Suppressor macrophage (primary cell): ENCODE results near the gene KLHL28.
"Not testable (repeated sequence)": the region's sequence is repeated elsewhere in the genome, so short reads cannot be mapped to it uniquely, and the experiment has no call there.

Experiments
- DNase-seq, 4 experiments: peaks; one replicate each; pipeline ENCODE4 v3.0.0-alpha.2; 2020 to 2022

The KLHL28 gene

GRCh38 chr14:44896275-44897040, 65.3 kb downstream of the KLHL28 start:
- no peak for DNase-seq

- DNase-seq, result no peak
Observed at GRCh38 chr14:44895716-44896115, 66.0 kb downstream of the KLHL28 start.

DNA sequence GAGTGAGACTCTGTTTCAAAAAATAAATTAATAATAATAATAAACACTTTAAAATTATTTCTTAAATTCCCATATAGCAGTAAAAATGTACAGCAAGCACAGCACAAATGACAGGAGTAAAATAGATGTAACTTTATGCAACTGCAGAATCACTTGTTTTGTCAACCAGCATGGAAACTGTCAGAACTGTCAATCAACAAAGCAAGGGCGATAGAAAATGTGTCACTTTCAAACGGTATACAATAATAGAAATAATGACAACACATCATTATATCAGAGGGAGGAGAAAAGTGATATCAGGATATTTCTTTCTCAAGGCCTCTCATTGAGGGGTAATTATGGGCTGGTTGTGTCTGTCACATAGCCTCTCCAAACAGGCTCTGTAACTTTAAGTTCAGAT, 68.2 kb downstream of the KLHL28 start:
- DNase-seq, result no peak

GRCh38 chr14:44891726-44892372, 69.9 kb downstream of the KLHL28 start:
- not testable (repeated sequence) for DNase-seq

DNA sequence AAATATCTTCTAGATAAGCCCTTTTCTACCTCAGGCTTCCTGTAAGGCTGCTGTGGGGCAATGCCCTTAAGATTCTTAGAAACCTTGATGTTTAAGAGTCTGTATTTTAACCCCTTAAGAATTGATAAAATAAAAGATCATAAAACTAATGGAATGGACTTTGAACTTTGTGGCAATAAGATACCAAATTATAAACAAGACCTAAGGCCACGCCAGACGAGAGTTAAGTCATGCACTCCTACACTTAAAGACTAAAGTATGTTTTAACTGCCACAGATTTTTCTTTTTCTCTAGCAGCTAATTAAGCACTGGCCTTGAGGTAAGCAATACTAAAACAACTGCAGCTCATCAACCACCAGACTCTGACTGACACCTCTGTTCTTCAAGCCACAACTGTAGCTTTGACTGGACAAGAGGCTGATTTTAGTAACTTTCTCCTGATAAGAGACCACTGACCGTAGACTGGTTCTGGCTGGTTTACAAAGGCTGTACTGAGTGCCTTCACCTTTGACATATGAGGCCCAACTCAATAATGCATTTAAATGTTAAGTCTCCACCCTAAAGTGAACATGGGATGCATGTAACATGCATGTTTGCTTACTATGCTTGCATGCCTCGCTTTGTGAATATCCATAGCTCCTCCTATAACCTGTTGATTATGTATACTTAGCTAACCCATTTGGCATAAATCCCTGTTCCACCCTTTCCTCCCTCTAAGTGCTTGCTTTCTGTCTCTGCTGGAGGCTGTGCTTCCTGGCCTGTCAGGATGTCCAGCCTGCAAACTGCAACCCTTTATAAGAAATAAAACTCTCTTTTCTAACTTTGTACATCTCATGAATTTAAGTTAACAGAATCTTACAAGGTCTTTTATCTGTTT, 71.9 kb downstream of the KLHL28 start:
- DNase-seq, result no peak

GRCh38 chr14:44887596-44887955, 74.2 kb downstream of the KLHL28 start:
- DNase-seq, result no peak

DNA sequence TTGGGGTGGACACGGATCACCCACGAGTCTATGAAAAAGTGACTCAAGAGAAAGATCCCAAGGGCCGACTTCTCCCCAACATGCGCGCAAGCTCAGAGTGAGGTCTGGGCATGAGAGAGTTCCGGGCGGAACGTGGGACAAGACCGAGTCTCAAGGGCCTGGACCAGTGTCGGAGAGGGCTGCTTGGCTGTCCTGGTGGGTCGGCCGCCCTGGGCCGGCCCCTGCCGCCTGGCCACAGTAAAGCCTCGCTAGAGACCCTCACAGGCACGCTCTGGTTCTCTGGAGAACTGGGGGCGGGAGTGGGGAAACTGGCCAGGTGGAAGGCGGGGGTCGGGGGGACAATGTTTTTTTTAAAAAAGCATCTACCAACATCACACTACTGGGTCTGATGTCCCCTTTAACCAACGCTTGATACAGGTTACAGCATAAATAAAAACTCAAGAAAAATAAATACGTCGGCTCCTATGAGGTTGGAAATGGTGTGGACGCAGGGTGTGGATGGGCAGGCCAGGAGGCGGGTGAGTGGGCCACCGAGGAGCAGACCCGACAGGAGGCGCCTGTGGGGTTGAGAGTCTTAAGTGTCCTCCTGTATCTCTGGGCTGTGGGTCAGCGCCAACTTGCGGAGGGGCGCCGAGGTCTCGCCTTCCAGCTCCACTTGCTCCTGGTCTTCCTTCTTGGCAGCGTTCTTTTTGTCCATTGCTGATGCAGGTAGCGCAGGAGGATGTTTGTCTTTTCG, 74.7 kb downstream of the KLHL28 start:
- DNase-seq, result no peak

DNA sequence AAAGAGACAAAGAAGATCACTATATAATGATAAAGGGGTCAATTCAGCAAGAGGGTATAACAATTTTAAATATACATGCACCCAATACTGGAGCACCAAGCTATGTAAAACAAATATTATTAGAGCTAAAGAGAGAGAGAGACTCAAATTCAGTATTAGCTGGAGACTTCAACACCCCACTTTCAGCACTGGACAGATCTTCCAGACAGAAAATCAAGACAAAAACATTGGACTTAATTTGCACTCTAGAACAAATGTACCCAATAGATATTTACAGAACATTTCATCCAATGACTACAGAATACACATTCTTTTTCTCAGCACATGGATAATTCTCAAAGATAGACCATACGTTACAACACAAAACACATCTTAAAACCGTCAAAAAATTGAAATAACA, 81.0 kb downstream of the KLHL28 start:
- no peak for DNase-seq
